Activated gamma-delta T cell (primary cell): ENCODE data around the gene SYT8.
"Not testable (repeated sequence)": the region's sequence is repeated elsewhere in the genome, so short reads cannot be mapped to it uniquely, and the experiment has no call there.

ENCODE experiments used
- DNase-seq: peaks from one replicate; lab custom pipeline; 2025; lab: John Stamatoyannopoulos, UW
- total RNA-seq, 2 donors: gene quantifications; one replicate each; lab custom pipeline; 2026; lab: John Stamatoyannopoulos, UW

Gene SYT8
- 0 reads per million in 2 donors for total RNA-seq

DNA sequence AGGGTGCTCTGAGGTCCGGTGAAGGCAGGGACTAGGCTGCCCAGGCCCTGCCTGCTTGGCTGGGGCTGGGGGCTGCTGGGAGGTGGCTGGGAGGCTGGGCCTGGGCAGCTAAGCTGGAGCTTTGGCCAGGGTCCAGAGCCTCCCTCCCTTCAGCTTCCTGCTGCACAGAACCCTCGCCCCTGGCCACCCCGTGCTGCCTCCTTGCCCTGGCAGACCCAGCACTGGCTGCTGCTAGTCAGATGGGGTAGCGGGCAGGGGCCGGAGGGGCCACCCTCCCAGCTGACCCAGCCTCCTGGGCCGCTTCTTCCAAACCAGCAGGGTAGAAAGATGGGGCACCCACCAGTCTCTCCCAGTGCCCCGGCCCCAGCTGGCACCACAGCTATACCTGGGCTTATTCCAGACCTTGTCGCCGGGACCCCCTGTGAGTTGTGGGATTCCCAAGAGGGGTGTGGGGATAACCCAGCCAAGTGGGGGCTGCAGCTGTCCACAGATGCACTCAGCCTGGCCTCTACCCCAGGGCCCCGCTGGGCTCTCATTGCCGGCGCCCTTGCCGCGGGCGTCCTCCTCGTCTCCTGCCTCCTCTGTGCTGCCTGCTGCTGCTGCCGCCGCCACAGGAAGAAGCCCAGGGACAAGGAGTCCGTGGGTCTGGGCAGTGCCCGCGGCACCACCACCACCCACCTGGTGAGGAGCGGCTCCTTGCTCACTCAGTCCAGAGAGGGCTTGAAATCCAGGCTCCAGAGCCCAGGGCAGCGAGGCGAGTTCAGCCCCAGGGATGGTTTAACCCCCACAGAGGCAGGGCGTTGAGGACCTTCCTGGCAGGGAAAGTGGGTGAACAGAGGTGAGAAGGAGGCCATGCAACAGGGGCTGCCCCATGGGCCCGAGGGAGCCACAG, at the start of gene SYT8:
SYT8 (plus strand) TSS at position 212 of the 892 bp plus-strand sequence; CDS start at position 328, 116 bp downstream.
- DNase-seq = no peak

DNA sequence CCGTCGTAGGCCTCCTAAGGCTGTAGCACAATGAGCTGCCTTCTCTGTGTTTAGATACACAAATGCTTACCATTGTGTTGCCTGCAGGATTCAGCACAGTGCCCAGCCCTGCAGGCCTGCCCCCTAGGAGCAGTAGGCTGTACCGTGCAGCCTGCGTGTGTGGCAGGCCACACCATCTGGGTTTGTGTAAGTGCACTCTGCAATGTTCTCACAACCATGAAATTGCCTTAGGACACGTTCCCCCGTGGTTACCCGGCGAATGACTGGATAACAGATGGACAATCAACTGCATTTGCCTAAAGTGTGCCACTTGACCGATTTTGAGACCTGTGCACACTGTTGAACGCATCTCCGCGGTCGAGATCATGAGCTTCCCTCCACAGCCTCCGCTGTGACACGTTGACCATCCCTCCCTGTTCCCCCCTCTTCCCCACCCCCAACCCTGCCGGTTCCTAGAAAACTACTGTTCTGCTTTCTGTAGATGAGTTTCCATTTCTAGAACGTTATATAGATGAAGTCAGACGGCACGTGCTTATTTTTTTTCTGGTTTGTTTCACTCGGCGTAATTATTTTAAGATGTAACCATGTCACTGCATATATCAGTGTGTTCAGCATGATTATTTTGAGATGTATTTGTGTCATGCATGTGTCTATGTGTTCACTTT, 48.9 kb upstream of the SYT8 start:
- no peak for DNase-seq

DNA sequence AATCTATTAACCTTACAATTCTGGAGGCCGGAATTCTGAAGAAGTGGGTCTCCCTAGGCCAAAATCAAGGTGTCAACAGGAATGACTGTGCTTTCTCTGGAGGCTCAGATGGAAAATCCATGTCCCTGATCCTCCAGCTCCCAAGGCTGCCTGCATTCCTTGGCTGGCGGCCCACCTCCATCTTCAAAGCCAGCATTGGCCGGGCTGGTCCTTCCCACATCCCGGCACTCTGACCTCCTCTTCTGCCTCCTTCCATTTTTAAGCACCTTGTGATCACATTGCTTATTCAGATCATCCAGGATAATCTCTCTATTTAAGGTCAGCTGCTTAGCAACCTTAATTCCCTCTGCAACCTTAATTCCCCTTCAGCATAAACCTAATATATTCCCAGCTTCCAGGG, 48.3 kb upstream of the SYT8 start:
- DNase-seq = no peak

GRCh38 chr11:1791912-1792311, 42.9 kb upstream of the SYT8 start:
- DNase-seq = no peak

DNA sequence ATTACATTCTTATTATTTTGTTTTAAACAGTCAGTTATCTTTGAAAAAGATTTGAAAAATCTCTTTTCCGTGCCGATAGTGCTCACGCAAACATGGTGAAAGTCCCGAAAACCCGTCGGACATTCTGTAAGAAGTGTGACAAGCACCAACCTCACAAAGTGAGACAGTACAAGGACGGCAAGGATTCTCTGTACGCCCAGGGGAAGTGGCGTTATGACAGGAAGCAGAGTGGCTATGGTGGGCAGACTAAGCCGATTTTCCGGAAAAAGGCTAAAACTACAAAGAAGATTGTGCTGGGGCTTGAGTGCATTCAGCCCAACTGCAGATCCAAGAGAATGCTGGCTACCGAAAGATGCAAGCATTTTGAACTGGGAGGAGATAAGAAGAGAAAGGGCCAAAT, 42.3 kb upstream of the SYT8 start:
- no peak for DNase-seq

- DNase-seq = no peak
These were observed 41.7 kb upstream of the SYT8 start for GRCh38 chr11:1793081-1793480.

GRCh38 chr11:1796413-1797011, 38.3 kb upstream of the SYT8 start:
- no peak for DNase-seq

DNA sequence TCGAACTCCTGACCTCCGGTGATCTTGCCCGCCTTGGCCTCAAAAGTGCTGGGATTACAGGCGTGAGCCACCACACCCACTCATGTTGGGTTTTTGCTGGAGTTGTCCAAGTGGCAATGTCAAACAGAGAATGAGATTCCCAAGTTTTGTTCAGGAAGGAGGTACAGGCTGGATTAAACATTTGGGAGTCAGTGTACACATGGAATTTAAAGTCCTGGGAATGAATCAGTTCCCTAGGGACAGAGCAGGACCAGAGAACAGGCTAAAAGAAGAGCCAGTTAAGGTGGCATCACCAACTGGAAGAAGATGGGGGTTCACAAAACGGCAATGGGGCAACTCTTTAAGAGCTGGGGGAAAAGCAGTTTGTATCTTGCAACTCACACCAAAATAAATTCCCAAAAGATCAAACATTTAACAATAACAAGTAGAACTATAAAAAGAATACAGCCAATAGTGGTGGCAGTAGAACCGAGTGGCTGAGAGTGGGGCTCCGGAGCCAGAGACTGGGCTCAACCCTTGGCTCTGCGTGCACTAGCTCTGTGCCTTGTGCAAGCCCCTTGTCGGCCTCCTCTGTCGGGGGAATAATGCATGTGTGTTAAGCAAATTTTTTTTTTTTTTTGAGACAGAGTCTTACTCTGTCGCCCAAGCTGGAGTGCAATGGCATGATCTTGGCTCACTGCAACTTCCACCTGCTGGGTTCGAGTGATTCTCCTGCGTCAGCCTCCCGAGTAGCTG, 37.2 kb upstream of the SYT8 start:
- no peak for DNase-seq

GRCh38 chr11:1803246-1803645, 31.5 kb upstream of the SYT8 start:
- DNase-seq = no peak

DNA sequence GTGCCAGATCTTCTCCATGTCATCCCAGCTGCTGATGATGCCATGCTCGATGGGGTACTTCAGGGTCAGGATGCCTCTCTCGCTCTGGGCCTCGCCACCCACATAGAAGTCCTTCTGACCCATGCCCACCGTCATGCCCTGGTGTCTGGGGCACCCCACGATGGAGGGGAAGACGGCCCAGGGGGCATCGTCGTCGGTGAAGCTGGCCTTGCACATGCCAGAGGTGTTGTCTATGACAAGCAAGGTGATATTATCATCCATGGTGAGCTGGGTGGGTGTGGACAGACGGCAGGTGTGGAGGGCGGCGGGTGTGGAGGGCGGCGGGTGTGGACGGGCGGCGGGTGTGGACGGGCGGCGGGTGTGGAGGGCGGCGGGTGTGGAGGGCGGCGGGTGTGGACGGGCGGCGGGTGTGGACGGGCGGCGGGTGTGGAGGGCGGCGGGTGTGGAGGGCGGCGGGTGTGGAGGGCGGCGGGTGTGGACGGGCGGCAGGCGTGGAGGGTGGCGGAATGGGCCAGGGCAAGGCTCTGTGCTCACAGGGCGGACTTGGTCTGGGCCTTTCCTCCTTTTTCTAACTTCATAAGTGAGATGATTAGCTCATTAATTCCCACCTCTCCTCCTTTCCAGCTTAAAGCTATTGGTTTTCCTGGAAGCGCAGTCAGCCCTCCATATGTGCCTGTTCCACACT, 30.8 kb upstream of the SYT8 start:
- not testable (repeated sequence) for DNase-seq

GRCh38 chr11:1805525-1805924, 29.3 kb upstream of the SYT8 start:
- DNase-seq = no peak

- no peak for DNase-seq
These were observed 27.4 kb upstream of the SYT8 start for GRCh38 chr11:1807264-1807995.

GRCh38 chr11:1810761-1811160, 24.0 kb upstream of the SYT8 start:
- no peak for DNase-seq

GRCh38 chr11:1812274-1812673, 22.5 kb upstream of the SYT8 start:
- DNase-seq = no peak

DNA sequence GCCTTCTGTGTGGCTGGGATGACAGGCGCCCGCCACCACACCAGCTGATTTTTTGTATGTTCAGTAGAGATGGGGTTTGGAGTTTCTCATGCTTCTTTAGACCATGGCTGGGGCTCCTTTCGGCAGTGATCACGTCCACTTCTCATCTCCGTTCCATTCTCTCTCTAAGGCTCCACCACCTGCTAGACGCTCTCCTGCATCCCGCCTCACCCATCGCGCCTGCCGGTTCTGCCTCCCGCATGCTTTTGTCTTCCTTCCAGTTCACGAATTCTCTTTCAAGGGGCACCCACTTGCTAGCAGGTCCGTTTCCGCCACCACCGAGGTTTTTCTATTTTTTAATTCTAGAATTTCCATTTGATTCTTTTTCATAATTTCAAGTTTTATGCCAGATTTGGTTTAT, 22.0 kb upstream of the SYT8 start:
- no peak for DNase-seq

GRCh38 chr11:1813356-1813755, 21.4 kb upstream of the SYT8 start:
- not testable (repeated sequence) for DNase-seq

DNA sequence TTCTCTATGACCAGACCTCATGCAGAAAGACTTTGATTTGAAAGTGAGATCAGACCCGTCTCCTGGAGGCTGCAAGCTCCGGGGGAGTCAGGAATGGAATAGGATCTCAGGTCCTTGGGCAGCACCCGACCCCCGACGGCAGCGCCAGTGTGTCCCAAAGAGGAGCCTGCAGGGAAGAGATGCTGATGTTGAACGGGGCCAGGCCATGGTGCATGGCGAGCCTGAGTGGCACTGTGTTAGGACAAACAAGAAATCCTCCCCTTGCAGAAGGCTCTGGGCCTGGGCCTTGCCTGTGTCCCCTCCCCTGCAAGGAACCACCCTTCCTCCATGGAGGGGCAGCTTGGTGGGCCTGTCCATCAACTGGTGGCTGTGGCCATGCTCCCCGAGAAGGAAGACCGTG, 20.1 kb upstream of the SYT8 start:
- DNase-seq = no peak

GRCh38 chr11:1815311-1815710, 19.5 kb upstream of the SYT8 start:
- no peak for DNase-seq

GRCh38 chr11:1815751-1816150, 19.0 kb upstream of the SYT8 start:
- no peak for DNase-seq

DNA sequence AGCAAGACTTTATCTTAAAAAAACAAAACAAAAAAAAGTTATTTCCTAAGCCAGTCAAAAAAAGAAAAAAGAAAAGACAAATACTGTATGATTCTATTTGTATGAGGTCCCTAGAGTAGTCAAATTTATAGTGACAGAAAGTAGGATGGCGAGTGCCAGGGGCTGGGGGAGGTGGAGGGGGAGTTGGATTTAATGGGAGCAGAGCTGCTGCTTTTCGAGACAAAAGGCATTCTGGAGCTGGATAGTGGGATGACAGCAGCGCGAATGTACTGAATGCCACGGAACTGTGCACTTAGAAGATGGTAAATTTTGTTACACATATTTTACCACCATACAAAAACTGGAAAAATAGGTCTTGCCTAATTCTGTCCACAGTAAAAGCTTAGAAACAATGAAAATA, 17.8 kb upstream of the SYT8 start:
- no peak for DNase-seq

GRCh38 chr11:1817511-1817910, 17.3 kb upstream of the SYT8 start:
- no peak for DNase-seq
